GM20431 (cell line): ENCODE measurements around the gene EMC8.

Experiments
- in situ Hi-C: fragments of 300-500 bp; cut with MseI, MboI; formaldehyde crosslinking; loops from one replicate; pipeline ENCODE4 v1.15.0; 2020; ENCODE audit warnings: low sequenced_read_pairs; ENCODE audit not compliant: unreplicated experiment

The EMC8 gene

GRCh38 chr16:85835956-85836705, 36.8 kb upstream of the EMC8 start:
- in situ Hi-C loops = no loop called here

GRCh38 chr16:85835227-85835751, 35.9 kb upstream of the EMC8 start:
- in situ Hi-C loops = no loop called here

GRCh38 chr16:85834741-85835140, 35.4 kb upstream of the EMC8 start:
- in situ Hi-C loops = no loop called here

- in situ Hi-C loops = no loop called here
These were observed 34.0 kb upstream of the EMC8 start for GRCh38 chr16:85833219-85833920.

- in situ Hi-C loops = no loop called here
These were observed 33.4 kb upstream of the EMC8 start for GRCh38 chr16:85832570-85833218.

GRCh38 chr16:85830821-85831220, 31.5 kb upstream of the EMC8 start:
- in situ Hi-C loops = no loop called here

- in situ Hi-C loops = loop anchor here (10.0 kb wide), 1 partner anchor 65 kb away; the partner anchor contains the start of gene IRF8
These were observed 30.6 kb upstream of the EMC8 start for GRCh38 chr16:85829751-85830445.

- in situ Hi-C loops = loop anchor here (10.0 kb wide), 1 partner anchor 66 kb away; the partner anchor contains the start of gene IRF8
These were observed 29.9 kb upstream of the EMC8 start for GRCh38 chr16:85829171-85829719.

- in situ Hi-C loops = loop anchor here (10.0 kb wide), 1 partner anchor 67 kb away; the partner anchor contains the start of gene IRF8
These were observed 28.8 kb upstream of the EMC8 start for GRCh38 chr16:85828166-85828565.

- in situ Hi-C loops = loop anchor here (10.0 kb wide), 1 partner anchor 68 kb away; the partner anchor contains the start of gene IRF8
These were observed 27.4 kb upstream of the EMC8 start for GRCh38 chr16:85826686-85827247.

- in situ Hi-C loops = loop anchor here (10.0 kb wide), 1 partner anchor 69 kb away; the partner anchor contains the start of gene IRF8
These were observed 26.0 kb upstream of the EMC8 start for GRCh38 chr16:85825326-85825725.

GRCh38 chr16:85824161-85825135, 25.1 kb upstream of the EMC8 start:
- in situ Hi-C loops = loop anchor here (5.0 to 25.0 kb wide), 3 partner anchors 70 to 688 kb away; partner anchors contain the start of genes FOXF1 and IRF8

GRCh38 chr16:85823328-85823920, 24.1 kb upstream of the EMC8 start:
- in situ Hi-C loops = loop anchor here (5.0 to 25.0 kb wide), 3 partner anchors 71 to 689 kb away; partner anchors contain the start of genes FOXF1 and IRF8

- in situ Hi-C loops = loop anchor here (5.0 to 25.0 kb wide), 3 partner anchors 73 to 690 kb away; partner anchors contain the start of genes FOXF1 and IRF8
These were observed 22.8 kb upstream of the EMC8 start for GRCh38 chr16:85822145-85822544.

GRCh38 chr16:85821390-85822135, 22.2 kb upstream of the EMC8 start:
- in situ Hi-C loops = loop anchor here (5.0 to 25.0 kb wide), 3 partner anchors 73 to 691 kb away; partner anchors contain the start of genes FOXF1 and IRF8

- in situ Hi-C loops = loop anchor here (5.0 to 25.0 kb wide), 3 partner anchors 74 to 692 kb away; partner anchors contain the start of genes FOXF1 and IRF8
These were observed 21.4 kb upstream of the EMC8 start for GRCh38 chr16:85820604-85821372.
